HG02798 (cell line): ENCODE data around the gene IL1B.
"Not testable (repeated sequence)": the region's sequence is repeated elsewhere in the genome, so short reads cannot be mapped to it uniquely, and the experiment has no call there.

Source experiments
- ATAC-seq: cut with Tn5 transposase; IDR thresholded peaks from one replicate; pipeline ENCODE4 v1.9.1; 2021; ENCODE audit warnings: mild to moderate bottlenecking; ENCODE audit not compliant: unreplicated experiment, poor library complexity

Gene IL1B

GRCh38 chr2:112859406-112860183, 23.0 kb upstream of the IL1B start:
- not testable (repeated sequence) for ATAC-seq

- no peak for ATAC-seq
Measured at GRCh38 chr2:112850588-112850987, 14.0 kb upstream of the IL1B start.

GRCh38 chr2:112849956-112850355, 13.4 kb upstream of the IL1B start:
- no peak for ATAC-seq

GRCh38 chr2:112848833-112849232, 12.3 kb upstream of the IL1B start:
- no peak for ATAC-seq

- ATAC-seq: no peak
Measured at GRCh38 chr2:112846031-112846430, 9.5 kb upstream of the IL1B start.

- no peak for ATAC-seq
Measured at GRCh38 chr2:112843836-112844235, 7.3 kb upstream of the IL1B start.

- ATAC-seq: no peak
Measured at GRCh38 chr2:112843288-112843687, 6.7 kb upstream of the IL1B start.

GRCh38 chr2:112841295-112842044, 4.9 kb upstream of the IL1B start:
- no peak for ATAC-seq

- ATAC-seq: no peak
Measured at GRCh38 chr2:112840068-112840445, 3.5 kb upstream of the IL1B start.

GRCh38 chr2:112839407-112840067, 3.0 kb upstream of the IL1B start:
- no peak for ATAC-seq

GRCh38 chr2:112836163-112836560, 417 bp downstream of the IL1B start:
- ATAC-seq: no peak

- no peak for ATAC-seq
Measured at GRCh38 chr2:112835536-112836162, 930 bp downstream of the IL1B start.

GRCh38 chr2:112835061-112835501, 1.5 kb downstream of the IL1B start:
- ATAC-seq: no peak

- ATAC-seq: no peak
Measured at GRCh38 chr2:112834396-112835037, 2.1 kb downstream of the IL1B start.

- no peak for ATAC-seq
Measured at GRCh38 chr2:112833976-112834375, 2.6 kb downstream of the IL1B start.

GRCh38 chr2:112833639-112833931, 3.0 kb downstream of the IL1B start:
- not testable (repeated sequence) for ATAC-seq

- ATAC-seq: no peak
Measured at GRCh38 chr2:112832841-112833638, 3.5 kb downstream of the IL1B start.

GRCh38 chr2:112831946-112832840, 4.4 kb downstream of the IL1B start:
- ATAC-seq: no peak

GRCh38 chr2:112831513-112831845, 5.1 kb downstream of the IL1B start:
- ATAC-seq: no peak
